DND-41 (cell line): Measurements from ENCODE around the gene GRIN1.

Experiments used
- CTCF ChIP-seq: IDR thresholded peaks from 2 replicates; pipeline ENCODE4 v1.5.1; 2012; ENCODE audit warnings: borderline replicate concordance, low read length, moderate library complexity, mild to moderate bottlenecking; ENCODE audit not compliant: poor library complexity, severe bottlenecking; ENCODE audit errors: extremely low read depth
- EZH2 ChIP-seq: IDR thresholded peaks from 3 replicates; pipeline ENCODE4 v1.6.1; 2012; ENCODE audit warnings: borderline replicate concordance, low read depth, mild to moderate bottlenecking, moderate library complexity, low read length, inconsistent platforms; ENCODE audit not compliant: severe bottlenecking

- no peak for TF ChIP-seq CTCF
- no peak for TF ChIP-seq EZH2
These were observed 35.9 kb downstream of the GRIN1 start for GRCh38 chr9:137174722-137175293.
